CD4-positive, CD25-positive, alpha-beta regulatory T cell (primary cell): Measurements from ENCODE around the gene SH3RF1. TPM values are rescaled to one million over a fixed set of nuclear protein-coding genes. Genes with fewer than 3 reads are reported as not detected.
A peak's percentile ranks its signal among the peaks of the same experiment; 100 is the strongest.

Experiments used
- ATAC-seq, 2 donors: fragments of 150-1000 bp; cut with Tn5 transposase; one replicate each; pipeline ENCODE4 v1.10.0; 2021; ENCODE audit warnings: low read depth in 2 of 2, moderate number of reproducible peaks in 2 of 2, moderate library complexity in 1 of 2
- DNase-seq, 3 donors: peaks; one replicate each; pipeline versions ENCODE4 v3.0.0 to v3.0.0-alpha.2; 2012 to 2022; ENCODE audit warnings: mixed read lengths in 1 of 3
- H3K27ac ChIP-seq: one replicate; pipeline ENCODE4 v1.7.0; 2013; ENCODE audit warnings: mild to moderate bottlenecking, low read length; ENCODE audit not compliant: insufficient read depth, poor library complexity, severe bottlenecking
- H3K27me3 ChIP-seq: one replicate; pipeline ENCODE4 v1.7.0; 2013; ENCODE audit warnings: low read length; ENCODE audit not compliant: control insufficient read depth, insufficient read depth
- H3K36me3 ChIP-seq: one replicate; pipeline ENCODE4 v1.7.0; 2013; ENCODE audit warnings: mild to moderate bottlenecking, low read length, moderate library complexity; ENCODE audit not compliant: control insufficient read depth, insufficient read depth
- H3K4me1 ChIP-seq: 2 replicates; pipeline ENCODE4 v1.7.0; 2013; ENCODE audit warnings: mild to moderate bottlenecking, low read length; ENCODE audit not compliant: insufficient read depth, control insufficient read depth, poor library complexity, severe bottlenecking
- H3K4me3 ChIP-seq: one replicate; pipeline ENCODE4 v1.7.0; 2013; ENCODE audit warnings: low read depth, mild to moderate bottlenecking, low read length, moderate library complexity
- H3K9me3 ChIP-seq, 2 experiments: 1 replicate in 1 of 2; 2 replicates in 1 of 2; pipeline ENCODE4 v1.7.0; 2013; ENCODE audit warnings: low read length in 2 of 2, mild to moderate bottlenecking in 1 of 2, moderate library complexity in 1 of 2; ENCODE audit not compliant: control insufficient read depth in 2 of 2
- H3K27ac Mint-ChIP-seq, 3 donors: one replicate each; pipeline ENCODE4 v1.8.0; 2020 to 2022; ENCODE audit warnings: mild to moderate bottlenecking in 3 of 3, mixed read lengths in 3 of 3, moderate library complexity in 2 of 3
- H3K27me3 Mint-ChIP-seq: one replicate; pipeline ENCODE4 v1.8.0; 2022; ENCODE audit warnings: mild to moderate bottlenecking, mixed read lengths
- H3K36me3 Mint-ChIP-seq: one replicate; pipeline ENCODE4 v1.8.0; 2020; ENCODE audit warnings: mixed read lengths
- H3K4me1 Mint-ChIP-seq, 4 donors: one replicate each; pipeline ENCODE4 v1.8.0; 2020 to 2022; ENCODE audit warnings: mixed read lengths in 4 of 4, mild to moderate bottlenecking in 1 of 4
- H3K4me3 Mint-ChIP-seq, 4 donors: one replicate each; pipeline ENCODE4 v1.8.0; 2020 to 2022; ENCODE audit warnings: mild to moderate bottlenecking in 4 of 4, mixed read lengths in 4 of 4, moderate library complexity in 3 of 4
- H3K9me3 Mint-ChIP-seq, 7 donors: one replicate each; pipeline ENCODE4 v1.8.0; 2020 to 2022; ENCODE audit warnings: mixed read lengths in 7 of 7, mild to moderate bottlenecking in 3 of 7, moderate library complexity in 2 of 7
- polyA plus RNA-seq, 4 donors: library from polyadenylated mRNA; unstranded; fragments of 300-500 nt; fragmentation: Illumina TruSeq; gene quantifications; one replicate each; pipeline ENCODE4 v1.2.3, GENCODE V29; 2021
- total RNA-seq: library from RNA; stranded (reverse); gene quantifications from one replicate; pipeline ENCODE4 v1.2.3, GENCODE V29; 2022

Gene SH3RF1
- total and polyA plus RNA-seq, 5 donors from 2014 or later, result 0.69 TPM; not detected in 4

DNA sequence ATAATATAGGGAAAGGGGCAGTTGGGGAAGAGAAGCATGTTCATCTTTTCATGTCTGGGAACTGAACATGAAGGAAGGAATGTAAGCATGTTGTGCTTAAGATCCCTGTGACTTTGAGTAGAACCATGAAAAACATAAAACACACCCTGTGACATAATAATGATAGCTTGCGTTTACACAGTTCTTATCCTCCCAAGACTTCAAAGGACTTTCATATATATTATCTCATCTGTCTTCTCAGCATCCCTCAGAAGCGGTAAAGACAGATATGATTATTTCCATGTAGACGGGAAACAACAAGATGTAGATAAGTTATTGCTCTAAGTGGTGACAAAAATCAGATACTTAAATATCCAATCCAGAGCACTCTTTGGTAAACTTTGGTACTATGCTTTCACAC lies 3.3 kb upstream of the SH3RF1 start:
- Histone ChIP-seq H3K9me3 (no peaks in the 10 kb centered on the region), H3K27ac (no peak overlapping the region), H3K27me3 (peaks cover 20% of the 10 kb centered on the region), H3K4me1 (peaks cover 11% of the 10 kb centered on the region), H3K36me3 (no peaks in the 10 kb centered on the region), H3K4me3 (no peak overlapping the region)
- H3K9me3 Mint-ChIP-seq, result peaks cover 0 to 5% (median 0%) of the 10 kb centered on the region in 7 donors
- no peaks in the 10 kb centered on the region for H3K36me3 Mint-ChIP-seq
- H3K4me3 Mint-ChIP-seq, result no peak overlapping the region
- peaks cover 51% of the 10 kb centered on the region for H3K27me3 Mint-ChIP-seq
- H3K27ac Mint-ChIP-seq, result no peak overlapping the region
- ATAC-seq, result no peak
- DNase-seq, result peak in 1 of 3 donors; percentile 23
- peaks cover 0 to 13% (median 2%) of the 10 kb centered on the region in 4 donors for H3K4me1 Mint-ChIP-seq

DNA sequence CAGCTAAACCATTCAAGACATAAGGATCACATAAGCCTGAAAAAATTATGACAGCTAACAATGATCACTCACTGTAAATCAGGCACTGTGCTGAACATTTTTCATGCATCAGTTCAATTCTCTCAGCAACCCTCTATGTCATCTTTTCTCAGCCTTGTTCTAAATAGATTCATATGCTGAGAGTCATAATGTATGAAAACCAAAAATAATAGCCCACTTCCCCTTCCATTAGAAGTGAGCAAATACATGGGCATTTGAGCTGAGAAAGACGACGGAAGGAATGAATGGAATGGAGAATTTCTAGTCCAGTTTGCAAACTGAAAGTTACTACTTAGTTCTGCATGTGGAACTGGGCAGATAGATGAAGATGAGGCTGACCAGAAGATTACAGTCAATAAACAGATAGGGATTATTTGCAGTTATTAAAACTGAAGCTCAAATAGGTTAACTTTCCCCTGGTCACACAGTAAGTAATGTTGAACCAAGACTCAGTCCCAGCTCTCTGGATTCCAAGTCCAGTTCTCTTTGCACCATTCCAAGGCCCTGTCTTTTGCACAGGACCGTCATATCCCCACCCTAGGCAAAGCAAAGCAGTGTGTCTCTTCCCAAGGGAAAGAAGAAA lies 1.6 kb upstream of the SH3RF1 start:
- Histone ChIP-seq H3K27me3 (peaks cover 23% of the 10 kb centered on the region), H3K9me3 (no peaks in the 10 kb centered on the region), H3K36me3 (no peaks in the 10 kb centered on the region), H3K27ac (no peak overlapping the region), H3K4me1 (peaks cover 11% of the 10 kb centered on the region), H3K4me3 (no peak overlapping the region)
- Mint-ChIP-seq H3K4me3 (peak overlapping the region in 1 of 4 donors; percentile 9), H3K9me3 (peaks cover 0 to 5% (median 0%) of the 10 kb centered on the region in 7 donors), H3K4me1 (peaks cover 0 to 13% (median 2%) of the 10 kb centered on the region in 4 donors), H3K27me3 (peaks cover 57% of the 10 kb centered on the region), H3K36me3 (no peaks in the 10 kb centered on the region), H3K27ac (no peak overlapping the region)
- no peak for ATAC-seq
- no peak for DNase-seq

DNA sequence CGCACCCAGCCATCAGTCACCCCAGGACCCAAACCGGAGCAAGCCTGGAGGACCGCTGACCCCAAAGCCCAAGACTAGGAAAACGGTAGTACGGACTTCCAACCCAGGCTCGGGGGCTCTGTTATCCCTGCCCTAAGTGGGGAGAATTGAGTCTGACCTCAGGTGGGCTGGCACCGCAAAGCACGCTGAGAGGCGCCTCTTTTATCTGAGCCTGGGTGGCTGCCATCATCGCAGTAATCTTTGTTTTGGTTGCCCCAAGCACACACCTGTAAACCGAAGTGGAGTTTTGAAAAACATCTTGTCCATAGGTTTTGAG lies 894 bp upstream of the SH3RF1 start:
- peak overlapping the region in 3 of 4 donors; percentile 12 to 59 (median 34) for H3K4me3 Mint-ChIP-seq
- no peaks in the 10 kb centered on the region for H3K36me3 Mint-ChIP-seq
- H3K27ac Mint-ChIP-seq, result no peak overlapping the region
- H3K9me3 Mint-ChIP-seq, result peaks cover 0 to 5% (median 0%) of the 10 kb centered on the region in 7 donors
- ATAC-seq (no peak), DNase-seq (no peak)
- Histone ChIP-seq H3K4me3 (no peak overlapping the region), H3K36me3 (no peaks in the 10 kb centered on the region), H3K4me1 (peaks cover 11% of the 10 kb centered on the region), H3K27ac (no peak overlapping the region), H3K9me3 (no peaks in the 10 kb centered on the region), H3K27me3 (peaks cover 26% of the 10 kb centered on the region)
- peaks cover 63% of the 10 kb centered on the region for H3K27me3 Mint-ChIP-seq
- H3K4me1 Mint-ChIP-seq, result peaks cover 0 to 13% (median 2%) of the 10 kb centered on the region in 4 donors

DNA sequence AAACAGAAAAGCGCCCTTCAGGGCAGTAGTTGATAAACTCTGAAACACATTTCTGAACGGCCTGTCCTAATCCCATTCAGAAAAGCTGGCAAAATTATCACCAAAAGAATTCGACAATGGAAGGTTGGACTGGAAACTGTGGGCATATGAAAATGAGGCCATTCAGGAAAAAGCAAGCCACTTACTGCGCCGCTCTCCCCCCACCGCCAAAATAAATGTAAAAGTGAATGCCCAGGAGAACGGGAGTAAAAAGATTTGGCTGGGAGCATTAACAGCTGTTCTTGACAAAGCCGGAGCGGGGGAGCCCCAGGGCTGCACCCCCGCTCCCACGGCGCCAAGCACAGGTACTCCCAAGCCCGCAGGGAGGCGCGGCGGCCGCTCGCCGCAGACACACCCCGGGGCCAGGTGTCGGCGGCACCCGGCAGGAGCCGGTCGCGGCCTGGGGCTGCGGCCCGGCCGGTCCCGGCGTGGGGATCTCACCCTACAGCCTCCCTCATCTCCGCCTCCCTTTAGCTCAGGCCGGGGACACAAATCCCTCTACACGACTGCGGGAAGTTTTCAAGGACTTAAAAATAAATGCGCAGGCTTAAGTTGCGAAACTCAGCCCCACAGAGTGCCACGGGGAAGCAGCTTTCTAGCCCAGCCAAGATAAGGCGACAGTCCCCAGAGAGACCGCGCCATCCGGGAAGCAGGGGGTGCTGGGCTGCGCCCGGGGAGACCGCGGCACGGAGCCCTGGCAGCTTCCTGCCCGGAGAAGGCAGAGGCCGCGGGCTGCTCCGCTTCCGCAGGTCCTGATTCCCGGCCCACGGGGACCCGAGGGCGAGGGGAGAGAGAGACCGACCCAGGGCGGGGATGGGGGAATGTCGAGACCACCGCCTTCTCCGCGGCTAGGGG lies 593 bp downstream of the SH3RF1 start:
- H3K27ac ChIP-seq, result no peak overlapping the region
- H3K36me3 ChIP-seq, result no peaks in the 10 kb centered on the region
- Mint-ChIP-seq H3K4me3 (peak overlapping the region in 2 of 4 donors; percentile 64 to 68), H3K4me1 (peaks cover 0 to 13% (median 2%) of the 10 kb centered on the region in 4 donors), H3K27ac (no peak overlapping the region), H3K36me3 (no peaks in the 10 kb centered on the region), H3K27me3 (peaks cover 59% of the 10 kb centered on the region), H3K9me3 (peaks cover 0 to 3% (median 0%) of the 10 kb centered on the region in 7 donors)
- no peak overlapping the region for H3K4me3 ChIP-seq
- ATAC-seq, result no peak
- no peaks in the 10 kb centered on the region for H3K9me3 ChIP-seq
- H3K27me3 ChIP-seq, result peaks cover 26% of the 10 kb centered on the region
- DNase-seq, result peak in 1 of 3 donors; percentile 41
- H3K4me1 ChIP-seq, result peaks cover 11% of the 10 kb centered on the region

DNA sequence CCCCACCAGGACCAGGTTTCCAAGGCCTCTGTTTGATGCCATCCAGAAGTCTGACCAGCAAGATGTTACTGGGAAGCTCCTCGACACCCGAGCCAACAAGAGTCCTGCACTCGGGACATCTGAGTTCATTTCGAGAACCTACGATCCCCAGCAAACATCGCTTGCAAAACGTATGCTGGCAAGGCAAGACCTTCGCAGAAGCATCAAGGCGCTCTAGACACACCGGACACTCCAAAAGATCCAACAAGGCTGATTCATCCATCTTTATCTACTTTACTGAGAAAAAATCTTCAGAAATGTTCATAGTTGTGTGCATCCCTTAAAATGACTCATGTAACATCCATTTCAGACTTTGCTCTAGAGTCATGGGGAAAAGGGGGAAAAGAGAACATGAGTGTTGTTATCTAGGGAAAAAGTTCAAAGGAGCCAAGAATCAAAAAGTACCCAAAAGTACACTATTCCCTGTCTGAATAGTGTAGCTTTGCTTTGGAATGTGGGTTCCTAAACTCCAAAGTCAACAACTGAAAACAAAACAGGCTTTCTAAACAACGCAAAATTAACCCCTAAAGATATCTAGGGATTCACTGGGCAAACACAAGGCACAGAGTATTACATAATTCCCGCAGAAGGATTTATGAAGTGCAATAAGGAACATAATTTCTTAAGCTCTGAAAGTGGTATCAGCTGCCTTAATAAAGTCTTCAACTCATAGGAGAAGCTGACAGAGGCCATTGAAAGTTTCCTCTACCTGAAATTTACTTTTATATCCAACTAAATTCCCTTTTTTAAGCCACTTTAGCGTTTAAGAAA lies 1.6 kb downstream of the SH3RF1 start:
- ATAC-seq, result no peak
- peaks cover 57% of the 10 kb centered on the region for H3K27me3 Mint-ChIP-seq
- H3K9me3 Mint-ChIP-seq, result peaks cover 0 to 1% (median 0%) of the 10 kb centered on the region in 7 donors

DNA sequence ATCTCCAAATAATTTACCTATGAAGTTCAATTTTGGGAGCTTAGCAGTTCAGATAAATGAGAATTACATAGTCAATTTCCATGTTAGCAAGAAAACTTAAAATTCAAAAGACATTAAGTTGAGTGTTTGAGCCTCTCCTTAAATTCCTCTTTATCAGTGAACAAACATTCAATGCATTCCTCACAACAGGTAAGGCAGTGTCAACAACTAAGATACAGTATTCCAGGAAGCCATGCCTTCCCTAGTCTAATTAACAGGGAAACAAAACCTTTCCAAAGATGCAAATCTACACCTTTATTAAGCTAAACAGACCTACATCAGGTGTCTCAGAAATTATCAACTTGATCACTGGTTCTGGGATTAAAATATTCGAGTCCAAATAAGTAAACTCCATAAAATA lies 3.7 kb downstream of the SH3RF1 start:
- DNase-seq (no peak), ATAC-seq (no peak)
- peaks cover 29% of the 10 kb centered on the region for H3K27me3 ChIP-seq
- Mint-ChIP-seq H3K4me1 (peaks cover 0 to 10% (median 2%) of the 10 kb centered on the region in 4 donors), H3K27me3 (peaks cover 39% of the 10 kb centered on the region), H3K4me3 (no peak overlapping the region), H3K36me3 (no peaks in the 10 kb centered on the region), H3K27ac (no peak overlapping the region), H3K9me3 (peaks cover 0 to 1% (median 0%) of the 10 kb centered on the region in 7 donors)
- no peak overlapping the region for H3K27ac ChIP-seq
- H3K36me3 ChIP-seq, result no peaks in the 10 kb centered on the region
- no peaks in the 10 kb centered on the region for H3K9me3 ChIP-seq
- H3K4me1 ChIP-seq, result peaks cover 11% of the 10 kb centered on the region
- no peak overlapping the region for H3K4me3 ChIP-seq

More for the DNA sequence above, 1.6 kb downstream of the SH3RF1 start:
- no peak for DNase-seq
- Mint-ChIP-seq H3K4me1 (peaks cover 0 to 13% (median 2%) of the 10 kb centered on the region in 4 donors), H3K4me3 (peak overlapping the region in 3 of 4 donors; percentile 30 to 64 (median 39)), H3K27ac (no peak overlapping the region), H3K36me3 (no peaks in the 10 kb centered on the region)
- no peaks in the 10 kb centered on the region for H3K36me3 ChIP-seq
- peaks cover 34% of the 10 kb centered on the region for H3K27me3 ChIP-seq
- H3K27ac ChIP-seq, result no peak overlapping the region
- H3K9me3 ChIP-seq, result no peaks in the 10 kb centered on the region
- peaks cover 11% of the 10 kb centered on the region for H3K4me1 ChIP-seq
- H3K4me3 ChIP-seq, result no peak overlapping the region

DNA sequence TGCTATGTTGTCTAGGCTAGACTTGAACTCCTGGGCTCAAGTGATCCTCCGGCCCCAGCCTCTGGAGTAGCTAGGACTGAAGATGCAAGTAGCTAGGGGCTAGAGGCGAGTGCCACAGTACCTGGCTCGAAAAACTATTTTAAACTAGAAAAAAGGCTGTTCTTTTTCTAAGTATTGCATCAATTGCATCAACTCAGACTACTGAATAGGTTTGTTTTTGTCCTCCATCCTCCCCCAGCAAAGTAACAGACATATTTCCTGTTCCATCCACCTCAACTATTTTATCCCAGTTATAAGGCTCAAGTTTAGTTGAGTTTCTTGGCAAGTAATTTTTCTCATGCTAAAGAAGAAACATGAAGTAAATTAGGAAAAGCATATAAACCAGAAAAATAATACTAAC lies 4.1 kb downstream of the SH3RF1 start:
- no peak overlapping the region for H3K4me3 Mint-ChIP-seq
- Histone ChIP-seq H3K36me3 (no peaks in the 10 kb centered on the region), H3K27me3 (peaks cover 26% of the 10 kb centered on the region), H3K4me3 (no peak overlapping the region), H3K9me3 (no peaks in the 10 kb centered on the region), H3K27ac (no peak overlapping the region), H3K4me1 (peaks cover 11% of the 10 kb centered on the region)
- H3K27me3 Mint-ChIP-seq, result peaks cover 35% of the 10 kb centered on the region
- ATAC-seq (no peak), DNase-seq (no peak)
- H3K9me3 Mint-ChIP-seq, result peaks cover 0 to 1% (median 0%) of the 10 kb centered on the region in 7 donors
- no peaks in the 10 kb centered on the region for H3K36me3 Mint-ChIP-seq
- no peak overlapping the region for H3K27ac Mint-ChIP-seq
- peaks cover 0 to 6% (median 2%) of the 10 kb centered on the region in 4 donors for H3K4me1 Mint-ChIP-seq
